Measurements from ENCODE around the gene PLCG2. TPM values are rescaled to one million over a fixed set of nuclear protein-coding genes. Genes with fewer than 3 reads are reported as not detected.

PLCG2 gene
- polyA plus RNA-seq, 1 donor from 2014 or later, result not detected

DNA sequence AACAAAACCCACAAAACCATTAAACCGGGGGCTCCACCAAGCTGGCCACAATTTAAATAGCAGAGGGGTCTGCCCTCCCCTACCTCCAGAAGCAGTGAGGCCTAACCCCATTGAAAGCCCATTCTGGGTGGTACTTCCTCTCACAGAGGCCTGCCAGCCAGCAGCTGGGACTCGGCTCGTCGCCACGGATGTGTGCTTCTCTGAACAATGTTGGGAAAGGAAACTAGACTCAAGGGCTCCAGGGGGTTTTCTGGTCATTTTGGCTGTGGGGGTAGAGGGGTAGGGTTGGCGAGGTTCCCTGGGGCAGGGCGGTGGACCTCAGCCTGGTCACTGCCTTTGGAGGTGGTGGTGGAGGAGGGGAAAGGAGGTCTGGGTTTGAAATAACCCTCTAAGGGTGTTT lies 4.7 kb upstream of the PLCG2 start:
- Histone ChIP-seq H3K9me3 (ENCODE audit: low read length) (no peaks in the 10 kb centered on the region), H3K4me2 (ENCODE audit: low read length) (no peak overlapping the region), H3F3A (ENCODE audit: insufficient read depth, low read length, poor library complexity, severe bottlenecking) (no peaks in the 10 kb centered on the region), H3K4me3 (ENCODE audit: low read length) (no peak overlapping the region), H3K79me2 (replicated peaks; ENCODE audit: insufficient read depth, low read length) (no peaks in the 10 kb centered on the region), H3K27me3 (ENCODE audit: insufficient read depth, low read depth, low read length) (peaks cover 17% of the 10 kb centered on the region), H3K9ac (ENCODE audit: low read length) (no peak overlapping the region), H3K9me2 (ENCODE audit: insufficient read depth, low read length) (no peaks in the 10 kb centered on the region), H3K36me3 (ENCODE audit: insufficient read depth, low read length) (no peaks in the 10 kb centered on the region), H4K20me1 (ENCODE audit: insufficient read depth) (no peaks in the 10 kb centered on the region), H2AFZ (ENCODE audit: low read depth, low read length) (no peak overlapping the region), H3K27ac (ENCODE audit: low read length) (no peak overlapping the region)
- TF ChIP-seq EP300 (conservative IDR thresholded peaks at IDR 0.05; ENCODE audit: poor library complexity, severe bottlenecking) (no peak), SMC3 (conservative IDR thresholded peaks at IDR 0.05; ENCODE audit: poor library complexity) (no peak), TAF1 (IDR thresholded peaks at IDR 0.05; ENCODE audit: low read depth) (no peak), RAD21 (conservative IDR thresholded peaks at IDR 0.05) (no peak), EZH2 (IDR thresholded peaks at IDR 0.05; ENCODE audit: borderline replicate concordance, insufficient read depth, low read length, poor library complexity, severe bottlenecking) (no peak), POLR2AphosphoS5 (IDR thresholded peaks at IDR 0.05) (no peak), MXI1 (conservative IDR thresholded peaks at IDR 0.05; ENCODE audit: poor library complexity, severe bottlenecking) (no peak), REST (IDR thresholded peaks at IDR 0.05; ENCODE audit: borderline replicate concordance) (no peak)
- TF ChIP-seq, protein P1, sequence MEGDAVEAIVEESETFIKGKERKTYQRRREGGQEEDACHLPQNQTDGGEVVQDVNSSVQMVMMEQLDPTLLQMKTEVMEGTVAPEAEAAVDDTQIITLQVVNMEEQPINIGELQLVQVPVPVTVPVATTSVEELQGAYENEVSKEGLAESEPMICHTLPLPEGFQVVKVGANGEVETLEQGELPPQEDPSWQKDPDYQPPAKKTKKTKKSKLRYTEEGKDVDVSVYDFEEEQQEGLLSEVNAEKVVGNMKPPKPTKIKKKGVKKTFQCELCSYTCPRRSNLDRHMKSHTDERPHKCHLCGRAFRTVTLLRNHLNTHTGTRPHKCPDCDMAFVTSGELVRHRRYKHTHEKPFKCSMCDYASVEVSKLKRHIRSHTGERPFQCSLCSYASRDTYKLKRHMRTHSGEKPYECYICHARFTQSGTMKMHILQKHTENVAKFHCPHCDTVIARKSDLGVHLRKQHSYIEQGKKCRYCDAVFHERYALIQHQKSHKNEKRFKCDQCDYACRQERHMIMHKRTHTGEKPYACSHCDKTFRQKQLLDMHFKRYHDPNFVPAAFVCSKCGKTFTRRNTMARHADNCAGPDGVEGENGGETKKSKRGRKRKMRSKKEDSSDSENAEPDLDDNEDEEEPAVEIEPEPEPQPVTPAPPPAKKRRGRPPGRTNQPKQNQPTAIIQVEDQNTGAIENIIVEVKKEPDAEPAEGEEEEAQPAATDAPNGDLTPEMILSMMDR (IDR thresholded peaks at IDR 0.05; ENCODE audit: poor library complexity, severe bottlenecking), result no peak

DNA sequence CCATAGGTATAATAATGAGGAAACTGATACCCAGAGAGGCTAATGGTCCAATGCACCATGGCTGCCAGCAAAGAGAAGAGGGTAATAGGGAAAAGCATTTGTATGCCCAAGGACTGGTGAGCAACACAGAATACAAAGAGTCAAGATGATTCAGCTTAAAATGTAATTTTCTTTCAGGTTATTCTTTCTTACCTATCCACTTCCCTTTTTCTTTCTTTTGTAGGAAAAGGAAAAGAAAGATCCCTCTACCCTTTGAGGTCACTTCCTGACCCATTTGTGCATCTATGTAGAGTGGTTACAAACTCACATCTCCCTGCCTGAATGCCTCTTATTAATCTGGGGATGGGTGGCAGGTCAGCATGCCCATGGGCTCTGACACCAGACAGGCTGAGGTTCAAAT lies 3.5 kb upstream of the PLCG2 start:
- no peak overlapping the region for H3K9ac ChIP-seq (ENCODE audit: low read length)
- no peak overlapping the region for H3K4me3 ChIP-seq (ENCODE audit: low read length)
- no peaks in the 10 kb centered on the region for H3F3A ChIP-seq (ENCODE audit: insufficient read depth, low read length, poor library complexity, severe bottlenecking)
- peaks cover 29% of the 10 kb centered on the region for H3K27me3 ChIP-seq (ENCODE audit: insufficient read depth, low read depth, low read length)
- H3K9me3 ChIP-seq (ENCODE audit: low read length), result no peaks in the 10 kb centered on the region
- no peak overlapping the region for H3K4me2 ChIP-seq (ENCODE audit: low read length)
- no peak overlapping the region for H2AFZ ChIP-seq (ENCODE audit: low read depth, low read length)
- H3K27ac ChIP-seq (ENCODE audit: low read length), result no peak overlapping the region
- H3K9me2 ChIP-seq (ENCODE audit: insufficient read depth, low read length), result no peaks in the 10 kb centered on the region
- no peak for TF ChIP-seq EP300 (conservative IDR thresholded peaks at IDR 0.05; ENCODE audit: poor library complexity, severe bottlenecking)
- no peak for TF ChIP-seq MXI1 (conservative IDR thresholded peaks at IDR 0.05; ENCODE audit: poor library complexity, severe bottlenecking)
- TF ChIP-seq REST (IDR thresholded peaks at IDR 0.05; ENCODE audit: borderline replicate concordance), result no peak
- TF ChIP-seq, protein P1 (IDR thresholded peaks at IDR 0.05; ENCODE audit: poor library complexity, severe bottlenecking), result no peak
- TF ChIP-seq POLR2AphosphoS5 (IDR thresholded peaks at IDR 0.05), result no peak
- H3K79me2 ChIP-seq (replicated peaks; ENCODE audit: insufficient read depth, low read length), result no peaks in the 10 kb centered on the region
- H4K20me1 ChIP-seq (ENCODE audit: insufficient read depth), result no peaks in the 10 kb centered on the region
- H3K36me3 ChIP-seq (ENCODE audit: insufficient read depth, low read length), result no peaks in the 10 kb centered on the region
